ENCODE results near the gene C6orf89. TPM values are rescaled to one million over a fixed set of nuclear protein-coding genes. Genes with fewer than 3 reads are reported as not detected.

The C6orf89 gene
- total RNA-seq, 1 experiment from 2014 or later = 61.1 TPM

- Mint-ChIP-seq H3K4me1 (ENCODE audit: low read depth, unreplicated experiment) (peaks cover 20% of the 10 kb centered on the region), H3K27me3 (ENCODE audit: unreplicated experiment) (peaks cover 17% of the 10 kb centered on the region), H3K4me3 (ENCODE audit: low read depth, unreplicated experiment) (no peak overlapping the region), H3K27ac (ENCODE audit: unreplicated experiment) (no peak overlapping the region), H3K36me3 (ENCODE audit: insufficient read depth, unreplicated experiment) (peaks cover 15% of the 10 kb centered on the region), H3K9me3 (ENCODE audit: low read depth, unreplicated experiment) (no peaks in the 10 kb centered on the region)
- intact Hi-C loops (cut with micrococcal nuclease; ENCODE audit: unreplicated experiment) = no loop called here
- CTCF ChIA-PET = interaction anchor here (0.9 kb wide), 1 partner anchor 20 kb away, joined by 3 read pairs; no protein-coding TSS in a partner anchor
- DNase-seq = no peak
- no TSS peak for BruUV-seq (replicated peaks)
- TF ChIP-seq CTCF (IDR thresholded peaks at IDR 0.05; ENCODE audit: unreplicated experiment) = no peak
Observed at GRCh38 chr6:36847152-36847551, 38.6 kb upstream of the C6orf89 start.

GRCh38 chr6:36847991-36848390 lies 37.8 kb upstream of the C6orf89 start:
- H3K27ac Mint-ChIP-seq (ENCODE audit: unreplicated experiment) = no peak overlapping the region
- intact Hi-C loops (cut with micrococcal nuclease; ENCODE audit: unreplicated experiment) = no loop called here

GRCh38 chr6:36848658-36849441 lies 36.9 kb upstream of the C6orf89 start:
- peak; percentile 77 for DNase-seq
- no peak for TF ChIP-seq CTCF (IDR thresholded peaks at IDR 0.05; ENCODE audit: unreplicated experiment)
- Mint-ChIP-seq H3K4me3 (ENCODE audit: low read depth, unreplicated experiment) (peak overlapping the region; percentile 59), H3K27me3 (ENCODE audit: unreplicated experiment) (peaks cover 17% of the 10 kb centered on the region), H3K27ac (ENCODE audit: unreplicated experiment) (no peak overlapping the region), H3K4me1 (ENCODE audit: low read depth, unreplicated experiment) (peaks cover 33% of the 10 kb centered on the region), H3K9me3 (ENCODE audit: low read depth, unreplicated experiment) (no peaks in the 10 kb centered on the region), H3K36me3 (ENCODE audit: insufficient read depth, unreplicated experiment) (peaks cover 15% of the 10 kb centered on the region)
- intact Hi-C loops (cut with micrococcal nuclease; ENCODE audit: unreplicated experiment) = no loop called here
- no TSS peak for BruUV-seq (replicated peaks)
- CTCF ChIA-PET = interaction anchor here (0.8 to 3.2 kb wide), 9 partner anchors 13 to 169 kb away, joined by 3 to 15 read pairs (median 3); no protein-coding TSS in a partner anchor

More at GRCh38 chr6:36847991-36848390, 37.8 kb upstream of the C6orf89 start:
- no peak for DNase-seq
- H3K27me3 Mint-ChIP-seq (ENCODE audit: unreplicated experiment) = peaks cover 17% of the 10 kb centered on the region
- no TSS peak for BruUV-seq (replicated peaks)
- H3K4me1 Mint-ChIP-seq (ENCODE audit: low read depth, unreplicated experiment) = peaks cover 25% of the 10 kb centered on the region
- TF ChIP-seq CTCF (IDR thresholded peaks at IDR 0.05; ENCODE audit: unreplicated experiment) = no peak
- H3K9me3 Mint-ChIP-seq (ENCODE audit: low read depth, unreplicated experiment) = no peaks in the 10 kb centered on the region
- CTCF ChIA-PET = interaction anchor here (0.6 to 1.4 kb wide), 4 partner anchors 18 to 170 kb away, joined by 3 to 4 read pairs (median 4); no protein-coding TSS in a partner anchor
- peaks cover 15% of the 10 kb centered on the region for H3K36me3 Mint-ChIP-seq (ENCODE audit: insufficient read depth, unreplicated experiment)
- H3K4me3 Mint-ChIP-seq (ENCODE audit: low read depth, unreplicated experiment) = no peak overlapping the region

- no peaks in the 10 kb centered on the region for H3K9me3 Mint-ChIP-seq (ENCODE audit: low read depth, unreplicated experiment)
- peaks cover 21% of the 10 kb centered on the region for H3K36me3 Mint-ChIP-seq (ENCODE audit: insufficient read depth, unreplicated experiment)
- H3K27ac Mint-ChIP-seq (ENCODE audit: unreplicated experiment) = no peak overlapping the region
- no peak for TF ChIP-seq CTCF (IDR thresholded peaks at IDR 0.05; ENCODE audit: unreplicated experiment)
- H3K4me1 Mint-ChIP-seq (ENCODE audit: low read depth, unreplicated experiment) = peaks cover 41% of the 10 kb centered on the region
- CTCF ChIA-PET = interaction anchor here (0.9 to 3.2 kb wide), 5 partner anchors 35 to 86 kb away, joined by 3 to 15 read pairs (median 3); no protein-coding TSS in a partner anchor
- intact Hi-C loops (cut with micrococcal nuclease; ENCODE audit: unreplicated experiment) = loop anchor here (5.0 kb wide), 2 partner anchors 68 to 233 kb away; no protein-coding TSS in a partner anchor
- no peak for DNase-seq
- H3K27me3 Mint-ChIP-seq (ENCODE audit: unreplicated experiment) = peaks cover 15% of the 10 kb centered on the region
- no peak overlapping the region for H3K4me3 Mint-ChIP-seq (ENCODE audit: low read depth, unreplicated experiment)
- BruUV-seq (replicated peaks) = no TSS peak
Observed at GRCh38 chr6:36850021-36850420, 35.7 kb upstream of the C6orf89 start.
